ENCODE data around the gene CCNI2. TPM values are rescaled to one million over a fixed set of nuclear protein-coding genes. Genes with fewer than 3 reads are reported as not detected.

Gene CCNI2
- total RNA-seq, 1 experiment from 2014 or later: 0.49 TPM

DNA sequence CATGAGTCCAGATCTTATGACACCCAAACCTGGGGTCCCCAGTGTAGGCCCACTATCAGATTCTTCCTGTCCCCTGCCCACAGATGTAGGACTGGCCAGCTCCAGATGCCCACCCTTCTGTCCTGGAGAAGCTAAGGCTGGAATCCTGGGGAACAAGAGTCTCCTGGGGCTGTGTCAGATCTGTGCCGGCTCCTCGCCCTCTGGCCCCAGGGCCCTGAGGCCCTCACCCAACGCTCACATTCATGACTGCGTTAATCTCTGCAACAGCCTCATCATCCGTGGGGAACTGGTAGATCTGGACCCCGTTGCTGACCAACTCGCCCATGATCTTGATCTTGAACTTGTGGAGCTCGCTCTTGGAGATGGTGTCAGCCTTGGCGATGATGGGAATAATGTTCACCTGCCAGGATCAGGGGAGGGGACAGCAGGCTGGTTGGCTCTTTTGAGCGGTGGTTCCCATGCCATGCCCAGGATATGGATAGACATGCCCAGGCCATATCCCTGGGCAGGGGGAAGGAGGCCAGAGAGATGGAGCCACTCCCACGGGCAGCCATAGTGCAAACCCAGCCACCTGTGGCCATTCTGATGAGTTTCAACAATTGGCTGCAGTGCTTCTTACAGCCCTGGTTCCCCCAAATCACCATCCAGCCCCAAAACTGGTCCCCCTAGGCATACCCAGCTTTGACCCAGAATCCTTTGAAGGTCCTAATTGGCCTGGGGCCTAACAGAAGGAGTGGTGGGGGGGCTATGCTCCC, 15.2 kb downstream of the CCNI2 start:
- POLR2A ChIA-PET: no interaction called here
- Histone ChIP-seq H3K36me3 (ENCODE audit: control insufficient read depth, insufficient read depth, low read length) (peaks cover 4% of the 10 kb centered on the region; the same call in 1 of the 2 replicates), H3K27ac (ENCODE audit: low read length) (no peak overlapping the region), H3K9me3 (ENCODE audit: control insufficient read depth, insufficient read depth, low read depth, low read length) (no peaks in the 10 kb centered on the region), H3K4me1 (ENCODE audit: control insufficient read depth, insufficient read depth, low read length) (no peaks in the 10 kb centered on the region), H3K4me3 (ENCODE audit: low read depth in 2 of 2, low read length in 2 of 2) (no peak overlapping the region), H3K27me3 (ENCODE audit: control insufficient read depth, insufficient read depth, low read length) (no peaks in the 10 kb centered on the region)
- DNase-seq (ENCODE audit: low read depth, low spot score): no peak
- in situ Hi-C loops (cut with HindIII; ENCODE audit: low pct_unique_long_range_greater_than_20kb, low sequenced_read_pairs): no loop called here
- BruUV-seq (replicated peaks): no TSS peak
- intact Hi-C loops (cut with micrococcal nuclease; ENCODE audit: unreplicated experiment): no loop called here
- TF ChIP-seq POLR2AphosphoS5 (IDR thresholded peaks at IDR 0.05; ENCODE audit: low read depth, low read length) (no peak), CTCF (IDR thresholded peaks at IDR 0.05) (no peak), SIN3A (IDR thresholded peaks at IDR 0.05; ENCODE audit: borderline replicate concordance, insufficient read depth, low read depth, low read length) (no peak)
- ATAC-seq: no peak
- CTCF ChIA-PET: interaction anchor here (0.6 kb wide), 1 partner anchor 50 kb away, joined by 10 read pairs; the partner anchor contains the start of gene SOWAHA

- BruUV-seq (replicated peaks): no TSS peak
- in situ Hi-C loops (cut with HindIII; ENCODE audit: low pct_unique_long_range_greater_than_20kb, low sequenced_read_pairs): no loop called here
- peaks cover 4% of the 10 kb centered on the region; the same call in 1 of the 2 replicates for H3K36me3 ChIP-seq (ENCODE audit: control insufficient read depth, insufficient read depth, low read length)
- no peaks in the 10 kb centered on the region for H3K27me3 ChIP-seq (ENCODE audit: control insufficient read depth, insufficient read depth, low read length)
- ATAC-seq (no peak), DNase-seq (ENCODE audit: low read depth, low spot score) (no peak)
- H3K27ac ChIP-seq (ENCODE audit: low read length): no peak overlapping the region
- TF ChIP-seq TCF7L2 (IDR thresholded peaks at IDR 0.05; ENCODE audit: low read depth, low read length) (no peak), CTCF (IDR thresholded peaks at IDR 0.05) (no peak), REST (IDR thresholded peaks at IDR 0.05; ENCODE audit: insufficient read depth in 1 of 2, low read depth in 2 of 2, low read length in 1 of 2) (no peak), POLR2AphosphoS5 (IDR thresholded peaks at IDR 0.05; ENCODE audit: low read depth, low read length) (no peak), SIN3A (IDR thresholded peaks at IDR 0.05; ENCODE audit: borderline replicate concordance, insufficient read depth, low read depth, low read length) (no peak)
- H3K4me3 ChIP-seq (ENCODE audit: low read depth in 2 of 2, low read length in 2 of 2): no peak overlapping the region
- ChIA-PET POLR2A (no interaction called here), CTCF (interaction anchor here (0.6 kb wide), 1 partner anchor 49 kb away, joined by 10 read pairs; the partner anchor contains the start of gene SOWAHA)
- intact Hi-C loops (cut with micrococcal nuclease; ENCODE audit: unreplicated experiment): no loop called here
- no peaks in the 10 kb centered on the region for H3K9me3 ChIP-seq (ENCODE audit: control insufficient read depth, insufficient read depth, low read depth, low read length)
- no peaks in the 10 kb centered on the region for H3K4me1 ChIP-seq (ENCODE audit: control insufficient read depth, insufficient read depth, low read length)
These were observed 16.2 kb downstream of the CCNI2 start for GRCh38 chr5:132763181-132764036.

Data from Panc1 (cell line).